DMS 273 (cell line): ENCODE results near the gene RALGPS1.

ENCODE experiments used
- DNase-seq: peaks from one replicate; lab custom pipeline; 2025; ENCODE audit not compliant: unreplicated experiment; lab: John Stamatoyannopoulos, UW

Gene RALGPS1

DNA sequence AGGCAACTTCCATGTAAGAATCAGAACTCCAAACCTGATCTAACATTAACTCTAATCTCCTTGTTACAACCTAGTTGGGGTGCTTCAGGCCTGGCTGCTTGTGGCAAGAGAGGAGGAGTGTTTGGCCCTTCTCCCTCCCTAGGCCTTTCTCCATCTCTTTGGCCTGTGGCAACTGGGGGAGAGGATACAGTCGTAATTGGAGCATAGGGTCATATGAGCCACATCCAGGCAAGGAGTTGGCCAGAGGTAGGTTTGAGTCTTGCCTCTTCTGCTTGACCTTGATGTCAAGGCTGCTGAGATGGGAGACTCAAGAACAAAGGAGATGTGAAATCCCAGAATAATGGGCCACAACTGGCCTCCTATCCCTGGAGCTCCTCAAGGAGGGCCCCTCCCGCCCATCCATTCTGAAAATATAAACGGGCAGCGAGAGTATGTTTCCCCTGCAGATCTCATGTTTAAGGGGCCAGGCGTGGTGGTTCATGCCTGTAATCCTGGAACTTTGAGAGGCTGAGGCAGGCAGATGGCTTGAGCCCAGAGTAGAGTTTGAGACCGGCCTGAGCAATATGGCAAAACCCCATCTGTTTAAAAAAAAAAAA, 267.1 kb downstream of the RALGPS1 start:
- peak; percentile 52 for DNase-seq

DNA sequence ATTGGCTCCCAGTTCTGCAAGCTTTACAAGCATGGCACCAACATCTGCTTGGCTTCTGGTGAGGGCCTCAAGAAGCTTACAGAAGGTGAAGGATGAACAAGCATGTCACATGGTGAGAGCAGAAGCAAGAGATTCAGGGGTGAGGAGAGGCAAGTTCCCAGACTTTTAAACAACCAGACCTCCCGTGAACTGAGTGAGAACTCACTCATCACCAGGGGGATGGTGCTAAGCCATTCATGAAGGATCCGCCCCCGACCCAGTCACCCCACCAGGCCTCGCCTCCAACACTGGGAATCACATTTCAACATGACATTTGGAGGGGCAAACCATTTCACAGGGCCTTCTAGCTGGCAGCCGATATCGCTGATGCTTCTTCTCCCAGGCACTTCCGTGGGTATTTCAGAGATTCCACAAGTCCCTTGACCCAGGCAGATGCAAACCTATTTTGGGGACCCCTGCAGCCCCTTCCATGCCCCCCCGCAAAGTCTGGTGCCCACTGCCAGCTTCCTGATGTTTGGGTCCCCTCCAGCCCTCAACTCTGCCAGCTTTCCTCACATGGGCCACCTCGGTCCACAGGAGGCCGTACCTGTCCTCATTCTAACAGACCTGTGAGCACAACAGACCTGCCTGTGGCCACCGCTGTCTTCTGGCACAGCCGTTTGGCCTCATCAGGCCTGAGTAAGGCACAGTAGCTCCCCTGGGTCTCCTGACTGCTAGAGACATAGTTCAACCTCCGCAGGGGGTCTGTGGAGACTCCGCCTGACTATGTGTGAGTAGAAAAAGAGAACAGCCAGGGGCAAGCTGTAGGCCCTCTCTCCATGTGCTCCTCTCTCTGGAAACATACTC, 268.5 kb downstream of the RALGPS1 start:
- no peak for DNase-seq

- no peak for DNase-seq
Observed at GRCh38 chr9:127183814-127184582, 269.4 kb downstream of the RALGPS1 start.

GRCh38 chr9:127184641-127185040, 270.1 kb downstream of the RALGPS1 start:
- no peak for DNase-seq

DNA sequence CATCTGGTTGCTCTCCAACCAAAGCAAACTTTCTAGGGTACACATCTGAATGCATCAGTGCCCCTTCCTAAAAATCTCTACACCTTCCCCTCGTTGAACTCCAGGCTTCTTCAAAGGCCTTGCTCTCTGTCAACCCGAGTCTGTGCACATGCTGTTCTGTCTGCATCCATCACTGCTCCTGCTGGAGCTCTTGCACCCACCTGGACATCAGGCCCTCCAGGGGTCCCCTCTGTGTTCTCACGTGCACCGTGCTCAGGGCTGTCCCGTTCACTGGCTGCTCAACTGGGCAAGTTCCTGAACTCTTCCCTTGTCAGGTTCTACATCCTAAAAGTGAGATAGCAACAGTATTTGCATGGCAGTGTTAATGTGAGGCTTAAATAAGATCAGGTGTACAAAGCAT, 270.6 kb downstream of the RALGPS1 start:
- no peak for DNase-seq

GRCh38 chr9:127185931-127186781, 271.6 kb downstream of the RALGPS1 start:
- DNase-seq: no peak

DNA sequence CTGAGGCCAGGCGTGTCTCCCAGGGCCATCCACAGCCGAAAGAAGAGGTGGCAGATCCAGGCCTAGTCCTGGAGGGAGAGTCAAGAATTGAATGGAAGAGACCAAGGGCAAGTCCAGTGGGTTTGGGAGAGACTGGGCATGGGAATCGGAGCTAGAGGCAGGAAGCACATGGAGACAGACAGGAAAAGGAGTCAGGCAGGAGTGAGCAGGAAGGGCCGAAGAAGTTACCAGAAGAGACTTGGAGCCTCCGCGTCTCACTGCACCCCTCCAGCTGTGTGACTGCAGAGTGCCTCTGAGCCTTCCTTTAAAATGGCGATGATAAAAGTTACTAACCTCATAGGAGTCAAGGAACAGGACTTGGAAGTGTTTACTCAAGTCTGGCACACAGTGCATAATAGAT, 272.2 kb downstream of the RALGPS1 start:
- DNase-seq: no peak

GRCh38 chr9:127187231-127187956, 272.8 kb downstream of the RALGPS1 start:
- peak; percentile 19 for DNase-seq

DNA sequence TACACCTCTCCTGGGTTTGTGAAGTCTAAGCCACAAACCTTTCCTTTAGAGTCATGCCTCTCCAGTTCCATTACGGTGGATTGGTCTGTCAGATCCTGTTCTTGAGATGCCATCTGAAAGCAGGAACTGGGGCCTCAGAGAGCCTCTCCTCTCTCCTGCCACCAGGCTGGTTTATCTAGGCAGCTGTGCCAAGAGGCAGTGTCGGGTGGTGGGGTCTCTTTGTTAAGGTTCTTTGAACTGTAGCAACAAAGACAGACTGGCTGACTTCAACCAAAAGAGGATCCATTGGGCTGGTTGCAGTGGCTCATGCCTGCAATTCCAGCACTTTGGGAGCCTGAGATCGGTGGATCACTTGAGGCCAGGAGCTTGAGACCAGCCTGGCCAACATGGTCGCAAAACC, 273.8 kb downstream of the RALGPS1 start:
- no peak for DNase-seq

DNA sequence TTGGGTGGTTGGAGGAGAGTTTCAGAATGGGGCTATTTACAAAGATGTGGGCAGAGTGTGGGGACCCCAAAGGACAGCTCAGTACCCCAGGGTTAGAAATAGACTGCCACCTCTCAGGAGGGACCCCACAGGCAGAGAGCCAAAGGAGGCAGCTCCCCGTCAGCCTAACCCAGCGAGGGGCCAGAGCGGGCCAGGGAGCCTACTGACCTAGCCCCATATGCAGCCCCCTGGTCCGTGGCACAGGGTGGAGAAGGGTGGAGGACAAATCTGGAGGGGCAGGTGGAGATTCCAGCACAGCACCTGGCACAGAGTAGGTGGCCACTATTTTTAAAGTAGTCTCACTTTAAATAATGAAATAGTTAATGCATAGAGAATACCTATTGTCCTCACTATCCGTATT, 275.0 kb downstream of the RALGPS1 start:
- DNase-seq: no peak

DNA sequence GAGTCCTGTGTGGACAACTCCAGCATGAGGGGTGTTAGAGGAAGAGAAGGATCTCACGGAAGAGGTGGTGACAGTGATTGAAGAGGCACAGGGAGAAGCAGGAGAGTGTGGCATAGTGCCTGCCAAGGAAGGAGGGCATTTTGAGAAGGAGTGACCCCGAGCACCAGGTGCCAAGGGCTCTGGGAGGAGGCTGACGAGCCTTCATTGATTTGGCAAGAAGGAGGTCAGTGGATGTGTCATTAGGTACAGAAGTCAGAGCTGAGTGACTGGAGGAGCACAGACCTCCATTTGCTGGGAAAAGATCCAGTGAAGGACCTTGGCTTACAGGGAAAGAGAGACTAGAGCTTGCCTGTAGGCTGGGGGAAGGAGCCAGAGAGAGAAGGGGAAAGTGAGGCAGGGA, 278.2 kb downstream of the RALGPS1 start:
- no peak for DNase-seq

DNA sequence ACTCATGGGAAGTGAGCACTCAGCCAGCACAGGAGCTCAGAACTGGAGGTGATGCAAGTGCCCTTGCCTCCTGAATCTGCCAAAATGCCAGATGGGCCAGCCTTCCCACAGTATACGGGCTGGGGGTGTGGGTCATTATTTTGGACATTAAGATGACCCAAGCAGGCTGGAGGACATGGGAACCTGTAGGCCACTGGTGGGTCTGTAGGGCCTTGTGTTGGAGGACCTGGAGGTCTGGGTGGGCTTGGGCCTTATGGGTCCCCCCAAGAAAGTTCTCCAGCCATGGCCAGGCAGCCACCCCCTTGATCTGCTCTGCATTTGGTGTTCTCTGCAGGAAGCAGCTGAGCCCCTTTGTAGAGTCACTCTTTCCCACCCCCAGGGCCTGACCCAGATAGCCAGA, 278.9 kb downstream of the RALGPS1 start:
- no peak for DNase-seq

- DNase-seq: peak; percentile 45
Observed at GRCh38 chr9:127194881-127195713, 280.5 kb downstream of the RALGPS1 start.

GRCh38 chr9:127195976-127196825, 281.6 kb downstream of the RALGPS1 start:
- DNase-seq: no peak

DNA sequence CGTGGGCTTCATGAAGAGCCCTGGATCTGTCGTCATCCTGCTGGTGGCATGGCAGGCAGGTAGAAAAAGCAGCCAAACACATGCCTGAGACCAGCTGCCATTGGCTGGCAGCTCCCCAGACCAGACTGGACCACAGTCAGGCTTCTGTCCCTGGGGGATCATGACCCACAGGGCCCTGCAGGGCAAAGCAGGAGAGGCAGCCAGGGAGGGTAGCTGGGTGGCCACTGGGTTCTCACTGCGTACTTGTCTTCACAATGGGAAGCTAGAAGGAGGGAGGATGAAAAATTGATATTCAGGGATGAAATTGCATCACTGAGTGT, 282.2 kb downstream of the RALGPS1 start:
- DNase-seq: peak; percentile 19

DNA sequence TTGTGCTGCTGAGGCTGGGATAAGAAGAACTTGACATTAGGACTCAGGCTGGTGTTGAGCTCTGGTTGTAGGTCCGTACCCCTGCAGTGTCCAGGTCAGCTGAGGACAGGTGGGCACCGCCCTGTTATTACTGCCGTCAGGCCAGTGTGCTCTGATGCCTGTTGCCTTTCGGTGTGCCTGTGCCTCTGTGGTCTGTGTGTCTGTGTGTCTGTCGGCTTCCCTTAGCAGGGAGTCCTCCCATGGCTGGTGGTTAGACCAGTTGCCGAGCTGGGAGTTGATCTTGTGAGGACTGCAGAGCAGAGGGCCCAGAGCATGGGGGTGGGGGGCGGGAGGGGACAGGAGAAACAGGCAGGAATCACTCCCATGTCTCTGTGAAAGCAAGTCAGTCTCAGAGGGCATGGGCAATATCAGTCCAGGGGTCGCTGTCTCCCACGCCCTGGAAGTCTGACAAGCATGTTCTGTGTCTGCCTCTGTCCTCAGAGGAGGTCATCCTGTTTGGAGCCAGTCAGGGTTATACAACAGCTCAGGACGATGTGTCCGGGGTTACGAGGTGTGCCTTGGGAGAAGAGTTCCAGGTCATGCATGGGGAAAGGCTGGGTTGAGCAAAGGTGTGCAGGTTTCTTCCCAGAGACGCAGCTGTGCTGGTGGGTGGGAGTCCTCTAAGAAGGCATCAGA, 282.7 kb downstream of the RALGPS1 start:
- DNase-seq: no peak

GRCh38 chr9:127197861-127198430, 283.4 kb downstream of the RALGPS1 start:
- no peak for DNase-seq

GRCh38 chr9:127198587-127198986, 284.0 kb downstream of the RALGPS1 start:
- no peak for DNase-seq
